ENCODE data around the gene PCGF2.
A peak's percentile ranks its signal among the peaks of the same experiment; 100 is the strongest.

The PCGF2 gene

GRCh38 chr17:38705523-38705802 is 42.7 kb downstream of the PCGF2 start:
- no peak for TF ChIP-seq CTCF (conservative IDR thresholded peaks at IDR 0.05; ENCODE audit: low read length)
- peak overlapping the region; percentile 74 for H3K4me3 ChIP-seq (ENCODE audit: low read length)
- DNase-seq (ENCODE audit: low read depth), result no peak

- peak within 1 kb of the TSS; percentile 82 for H3K4me3 ChIP-seq (ENCODE audit: low read length)
- peak; percentile 76 for DNase-seq (ENCODE audit: low read depth)
- no peak for TF ChIP-seq CTCF (conservative IDR thresholded peaks at IDR 0.05; ENCODE audit: low read length)
Observed at GRCh38 chr17:38704606-38705522, 43.3 kb downstream of the PCGF2 start, which contains the start of gene MLLT6. Gene MLLT6 (plus strand): TSS chr17:38705273. CDS start chr17:38705633, 360 bp downstream.

GRCh38 chr17:38703742-38704605 is 44.2 kb downstream of the PCGF2 start:
- peak overlapping the region; percentile 82 for H3K4me3 ChIP-seq (ENCODE audit: low read length)
- DNase-seq (ENCODE audit: low read depth), result no peak
- no peak for TF ChIP-seq CTCF (conservative IDR thresholded peaks at IDR 0.05; ENCODE audit: low read length)

GRCh38 chr17:38702916-38703741 is 45.0 kb downstream of the PCGF2 start:
- TF ChIP-seq CTCF (conservative IDR thresholded peaks at IDR 0.05; ENCODE audit: low read length), result no peak
- no peak for DNase-seq (ENCODE audit: low read depth)
- H3K4me3 ChIP-seq (ENCODE audit: low read length), result peak overlapping the region; percentile 82

- no peak for TF ChIP-seq CTCF (conservative IDR thresholded peaks at IDR 0.05; ENCODE audit: low read length)
- peak overlapping the region; percentile 82 for H3K4me3 ChIP-seq (ENCODE audit: low read length)
- DNase-seq (ENCODE audit: low read depth), result peak; percentile 84
Observed at GRCh38 chr17:38702166-38702915, 45.8 kb downstream of the PCGF2 start.

- TF ChIP-seq CTCF (conservative IDR thresholded peaks at IDR 0.05; ENCODE audit: low read length), result no peak
- H3K4me3 ChIP-seq (ENCODE audit: low read length), result peak overlapping the region; percentile 71
- DNase-seq (ENCODE audit: low read depth), result peak; percentile 29
Observed at GRCh38 chr17:38701504-38702165, 46.5 kb downstream of the PCGF2 start.
